Right lobe of liver (tissue), 6 donors: ENCODE data around the gene FHDC1. TPM values are rescaled to one million over a fixed set of nuclear protein-coding genes. Genes with fewer than 3 reads are reported as not detected.

Experiments
- ATAC-seq, 4 donors: fragments of 200-7000 bp; cut with Tn5 transposase; one replicate each; pipeline ENCODE4 v1.9.1; 2020; ENCODE audit warnings: mild to moderate bottlenecking in 4 of 4, moderate library complexity in 4 of 4
- DNase-seq, 3 donors: peaks; one replicate each; pipeline ENCODE4 v3.0.0-alpha.2; 2020
- H3K27ac ChIP-seq, 3 donors: fragments of 200-600 bp; one replicate each; pipeline ENCODE4 v1.8.0; 2022
- H3K27me3 ChIP-seq, 2 donors: fragments of 200-600 bp; one replicate each; pipeline ENCODE4 v1.8.0; 2022
- H3K36me3 ChIP-seq, 4 donors: fragments of 200-600 bp; sonication (generic) in 1 of 4; one replicate each; pipeline versions ENCODE4 v1.5.1 to v1.8.0; 2017 to 2022; ENCODE audit warnings: control low read depth in 1 of 4
- H3K4me1 ChIP-seq, 4 donors: fragments of 200-600 bp; sonication (generic) in 1 of 4; one replicate each; pipeline versions ENCODE4 v1.5.1 to v1.8.0; 2017 to 2022; ENCODE audit warnings: control low read depth in 1 of 4
- H3K4me3 ChIP-seq, 3 donors: fragments of 200-600 bp; one replicate each; pipeline ENCODE4 v1.8.0; 2022
- H3K9me3 ChIP-seq, 4 donors: fragments of 200-600 bp; sonication (generic) in 1 of 4; one replicate each; pipeline versions ENCODE4 v1.5.1 to v1.8.0; 2017 to 2022; ENCODE audit warnings: control low read depth in 1 of 4
- CTCF ChIP-seq, 4 donors: fragments of 200-600 bp in 3 of 4; fragments of 450-650 bp in 1 of 4; IDR thresholded peaks; one replicate each; pipeline versions ENCODE4 v1.5.1 to v1.8.0; 2016 to 2022; ENCODE audit warnings: antibody characterized with exemption in 4 of 4, mild to moderate bottlenecking in 2 of 4
- POLR2A ChIP-seq: fragments of 450-650 bp; IDR thresholded peaks from one replicate; pipeline ENCODE4 v1.6.1; 2017; ENCODE audit warnings: antibody characterized with exemption, mild to moderate bottlenecking
- WGBS: methylation state at CpG from one replicate; pipeline ENCODE4 v1.1.6; 2018; ENCODE audit warnings: low coverage, low lambda C conversion rate; ENCODE audit not compliant: insufficient coverage; ENCODE audit errors: missing lambda C conversion rate; 5-methylcytosine and 5-hydroxymethylcytosine counted together
- intact Hi-C, 2 donors: fragments of 100-400 bp; cut with DNase I; formaldehyde crosslinking; loops; one replicate each; pipeline versions ENCODE4 v1.11.2 to v1.14.1; 2022
- total RNA-seq, 6 experiments: library from RNA; depleted of rRNA in 2 of 6; stranded (reverse); fragments of >200 nt in 2 of 6; fragmentation: NEBNext Ultra II Directional in 3 of 6; extraction: Animal tissue kit (Norgen Biotek cat#: 25700) in 3 of 6; gene quantifications; one replicate each; pipeline versions ENCODE4 v1.1.0 to v1.2.4, GENCODE V29; 2016 to 2023
- donor health status: DM: no; HTN: yes; CAD: no.
- donor health status: DM: no; HTN: no; CAD: no.
- donor health status: DM: no; HTN: no; CAD: no.
- donor health status: DM: no; HTN: yes; CAD: no.
- donor health status: DM: no; HTN: yes; CAD: no.

Gene FHDC1
- total RNA-seq, 6 experiments from 2014 or later = 0.12 to 0.82 (median 0.15) TPM

DNA sequence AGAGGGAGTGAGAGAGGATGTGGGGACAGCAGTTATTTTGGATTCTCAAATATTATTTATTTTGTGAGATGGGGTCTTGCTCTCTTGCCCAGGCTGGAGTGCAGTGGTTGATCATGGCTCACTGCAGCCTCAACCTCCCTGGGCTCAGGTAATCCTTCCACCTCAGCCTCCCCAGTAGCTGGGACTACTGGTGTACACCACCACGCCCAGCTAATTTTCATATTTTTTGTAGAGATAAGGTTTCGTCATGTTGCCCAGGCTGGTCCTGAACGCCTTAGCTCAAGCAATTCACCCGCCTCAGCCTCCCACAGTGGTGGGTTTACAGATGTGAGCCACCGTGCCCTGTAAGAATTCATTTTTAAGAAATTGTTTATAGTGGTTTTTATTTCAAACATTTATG is 61.2 kb downstream of the FHDC1 start:
- Histone ChIP-seq H3K4me1 (no peaks in the 10 kb centered on the region), H3K27me3 (no peaks in the 10 kb centered on the region), H3K4me3 (no peak overlapping the region), H3K9me3 (no peaks in the 10 kb centered on the region), H3K27ac (no peak overlapping the region), H3K36me3 (no peaks in the 10 kb centered on the region)
- ATAC-seq (no peak), DNase-seq (no peak)
- WGBS = 79% methylated on average over 5 of the region's 5 CpGs
- intact Hi-C loops = no loop called here
- no peak for TF ChIP-seq POLR2A
- TF ChIP-seq CTCF (IDR thresholded peaks at IDR 0.05) = no peak

DNA sequence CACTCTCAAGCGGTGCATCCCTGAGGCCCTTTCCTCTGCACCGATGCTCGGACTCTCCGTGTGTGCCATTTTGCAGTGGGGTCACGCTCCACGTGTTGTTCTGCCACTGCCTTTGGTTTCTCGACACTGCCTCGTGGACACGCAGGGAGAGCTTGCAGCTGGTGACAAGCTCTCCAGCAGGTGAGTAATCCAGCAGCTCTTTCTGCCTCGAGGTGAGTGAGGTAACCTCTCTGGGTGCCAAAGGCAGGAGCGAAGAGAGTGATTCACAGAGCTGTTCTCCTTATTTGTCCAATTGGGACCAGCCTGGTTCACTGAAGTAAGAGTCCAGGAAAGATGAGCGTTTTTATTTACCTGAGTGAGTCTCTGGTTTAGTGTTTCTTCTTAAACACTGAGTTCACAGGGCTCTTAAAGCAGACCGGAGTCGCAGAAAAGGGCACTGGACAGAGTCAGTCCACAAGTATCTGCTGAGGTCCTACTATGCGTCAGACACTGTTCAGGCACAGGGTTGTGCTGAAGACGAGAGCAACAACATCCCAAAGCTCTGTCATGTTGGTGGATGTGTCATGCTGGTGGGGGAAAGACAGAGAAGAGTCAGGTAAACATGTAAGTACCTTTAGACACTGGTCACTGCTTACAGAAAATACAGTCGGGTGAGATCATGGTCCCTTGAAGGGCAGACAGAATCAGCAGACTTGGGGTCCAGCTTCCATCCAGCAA is 61.8 kb downstream of the FHDC1 start:
- H3K4me3 ChIP-seq = no peak overlapping the region
- H3K27ac ChIP-seq = no peak overlapping the region
- no peaks in the 10 kb centered on the region for H3K27me3 ChIP-seq
- 69% methylated on average over 11 of the region's 17 CpGs for WGBS
- H3K9me3 ChIP-seq = no peaks in the 10 kb centered on the region
- DNase-seq = no peak
- ATAC-seq = no peak
- no peaks in the 10 kb centered on the region for H3K4me1 ChIP-seq
- H3K36me3 ChIP-seq = no peaks in the 10 kb centered on the region
- TF ChIP-seq CTCF (IDR thresholded peaks at IDR 0.05) (no peak), POLR2A (no peak)
- intact Hi-C loops = no loop called here

DNA sequence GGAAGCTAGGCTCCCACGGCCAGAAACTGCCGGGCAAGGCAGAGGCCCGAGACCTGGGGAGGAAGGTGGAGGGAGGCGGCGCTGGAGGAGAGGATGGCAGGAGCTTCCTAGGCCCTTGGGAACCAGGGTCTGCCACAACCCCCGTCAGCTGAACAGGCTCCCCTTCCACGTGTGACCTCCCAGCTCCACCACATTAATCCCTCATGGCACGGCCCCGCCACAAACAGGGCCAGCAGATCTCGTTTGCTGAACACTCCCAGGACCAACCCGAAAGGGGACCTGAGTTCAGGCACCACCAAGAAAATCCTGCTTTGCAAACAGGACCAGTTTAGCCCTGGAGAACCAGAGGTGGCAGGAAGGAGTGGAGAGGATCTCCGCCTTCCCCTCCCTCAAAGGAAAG is 62.7 kb downstream of the FHDC1 start:
- no peaks in the 10 kb centered on the region for H3K9me3 ChIP-seq
- no peak for ATAC-seq
- 56% methylated on average over 2 of the region's 12 CpGs for WGBS
- TF ChIP-seq POLR2A (no peak), CTCF (IDR thresholded peaks at IDR 0.05) (no peak)
- no peaks in the 10 kb centered on the region for H3K27me3 ChIP-seq
- no peaks in the 10 kb centered on the region for H3K36me3 ChIP-seq
- no peak overlapping the region for H3K4me3 ChIP-seq
- no peaks in the 10 kb centered on the region for H3K4me1 ChIP-seq
- intact Hi-C loops = no loop called here
- no peak for DNase-seq
- H3K27ac ChIP-seq = no peak overlapping the region

GRCh38 chr4:152999346-153000075 is 63.4 kb downstream of the FHDC1 start:
- Histone ChIP-seq H3K36me3 (no peaks in the 10 kb centered on the region), H3K27ac (no peak overlapping the region), H3K4me1 (no peaks in the 10 kb centered on the region), H3K4me3 (no peak overlapping the region), H3K9me3 (no peaks in the 10 kb centered on the region), H3K27me3 (no peaks in the 10 kb centered on the region)
- intact Hi-C loops = no loop called here
- no peak for TF ChIP-seq POLR2A
- no peak for TF ChIP-seq CTCF (IDR thresholded peaks at IDR 0.05)
- ATAC-seq (no peak), DNase-seq (no peak)
- WGBS = 70% methylated on average over 8 of the region's 12 CpGs
